ENCODE results near the gene CREB3L2.
"Not testable (repeated sequence)": the region's sequence is repeated elsewhere in the genome, so short reads cannot be mapped to it uniquely, and the experiment has no call there.

The CREB3L2 gene

DNA sequence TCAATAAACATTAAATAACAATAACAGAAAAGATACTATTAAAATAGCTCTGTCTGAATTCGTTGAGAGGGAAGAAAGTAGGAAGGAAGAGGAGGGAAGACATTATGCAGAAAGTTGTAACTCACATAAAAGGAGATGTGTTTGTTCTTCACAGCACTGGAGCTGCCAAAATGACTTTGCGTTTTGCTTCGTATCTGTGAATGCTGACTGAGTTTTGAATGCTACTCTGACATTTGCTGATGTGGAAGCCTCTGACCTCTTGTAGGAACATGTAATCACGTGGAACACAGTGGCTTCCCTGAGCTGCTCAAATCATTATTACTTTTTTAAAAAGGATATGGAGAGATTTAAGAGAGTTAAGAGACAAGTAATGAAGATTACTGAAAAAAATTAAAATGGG, 139.5 kb downstream of the CREB3L2 start:
- no peak for DNase-seq

DNA sequence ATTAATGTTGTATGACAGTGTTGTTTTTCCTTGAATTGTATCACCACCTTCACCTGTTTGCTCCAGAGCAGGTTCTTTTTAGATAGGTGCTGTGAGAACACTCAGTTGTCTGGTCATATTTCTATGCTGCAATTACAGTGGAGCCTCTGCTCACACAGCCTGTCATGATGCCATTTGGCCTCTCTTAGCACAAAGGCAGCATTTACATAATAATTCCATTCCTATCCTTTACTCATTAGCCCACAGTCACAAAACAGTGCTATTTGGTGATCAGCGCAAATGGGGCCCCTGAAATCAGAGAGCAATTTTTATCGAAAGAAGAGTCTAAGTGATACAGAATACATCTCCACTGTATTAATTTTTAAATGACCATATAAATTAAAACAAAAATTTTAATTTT, 141.3 kb downstream of the CREB3L2 start:
- no peak for DNase-seq

DNA sequence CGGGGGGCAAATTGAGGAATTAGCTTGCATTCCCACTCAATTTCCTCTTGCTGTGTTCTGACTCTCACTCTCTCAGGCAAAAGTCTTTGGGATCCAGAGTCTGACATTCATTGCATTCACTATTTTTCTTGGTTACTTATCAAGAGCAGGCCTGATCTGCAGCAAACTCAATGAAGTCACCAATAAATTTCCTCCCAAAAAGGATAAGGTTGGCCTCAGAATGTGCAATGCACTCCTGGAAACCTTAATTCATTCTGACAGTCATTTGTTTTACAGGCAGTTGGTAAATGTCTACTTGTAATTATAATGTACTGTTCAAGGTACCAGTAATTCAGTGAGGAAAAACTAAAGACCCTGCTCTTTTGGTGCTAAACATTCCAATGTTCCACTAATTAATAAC, 148.8 kb downstream of the CREB3L2 start:
- DNase-seq, result no peak

DNA sequence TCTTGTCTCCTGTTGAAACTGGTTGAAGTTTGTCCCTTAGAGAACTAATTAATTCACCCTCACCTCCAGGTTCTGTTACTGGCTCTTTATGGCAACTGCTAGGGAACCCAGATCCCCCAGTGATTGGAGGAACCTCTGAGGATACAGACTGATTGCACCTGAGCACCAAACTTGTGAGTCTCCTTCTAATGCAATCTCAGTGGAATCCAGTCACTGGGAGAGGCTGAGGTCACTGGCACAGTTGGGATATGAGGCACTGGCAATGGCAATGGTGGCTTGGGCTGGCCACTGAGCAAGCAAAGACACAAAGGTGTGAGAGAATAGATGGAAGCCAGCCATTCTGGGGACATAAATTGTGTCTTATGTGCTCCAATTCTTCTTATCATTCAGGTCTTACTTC, 149.8 kb downstream of the CREB3L2 start:
- DNase-seq, result no peak

GRCh38 chr7:137850972-137851945, 150.6 kb downstream of the CREB3L2 start:
- DNase-seq, result no peak

- DNase-seq, result no peak
Observed at GRCh38 chr7:137850571-137850970, 151.3 kb downstream of the CREB3L2 start.

- DNase-seq, result no peak
Observed at GRCh38 chr7:137848095-137848494, 153.8 kb downstream of the CREB3L2 start.

GRCh38 chr7:137847568-137848050, 154.3 kb downstream of the CREB3L2 start:
- DNase-seq, result no peak

DNA sequence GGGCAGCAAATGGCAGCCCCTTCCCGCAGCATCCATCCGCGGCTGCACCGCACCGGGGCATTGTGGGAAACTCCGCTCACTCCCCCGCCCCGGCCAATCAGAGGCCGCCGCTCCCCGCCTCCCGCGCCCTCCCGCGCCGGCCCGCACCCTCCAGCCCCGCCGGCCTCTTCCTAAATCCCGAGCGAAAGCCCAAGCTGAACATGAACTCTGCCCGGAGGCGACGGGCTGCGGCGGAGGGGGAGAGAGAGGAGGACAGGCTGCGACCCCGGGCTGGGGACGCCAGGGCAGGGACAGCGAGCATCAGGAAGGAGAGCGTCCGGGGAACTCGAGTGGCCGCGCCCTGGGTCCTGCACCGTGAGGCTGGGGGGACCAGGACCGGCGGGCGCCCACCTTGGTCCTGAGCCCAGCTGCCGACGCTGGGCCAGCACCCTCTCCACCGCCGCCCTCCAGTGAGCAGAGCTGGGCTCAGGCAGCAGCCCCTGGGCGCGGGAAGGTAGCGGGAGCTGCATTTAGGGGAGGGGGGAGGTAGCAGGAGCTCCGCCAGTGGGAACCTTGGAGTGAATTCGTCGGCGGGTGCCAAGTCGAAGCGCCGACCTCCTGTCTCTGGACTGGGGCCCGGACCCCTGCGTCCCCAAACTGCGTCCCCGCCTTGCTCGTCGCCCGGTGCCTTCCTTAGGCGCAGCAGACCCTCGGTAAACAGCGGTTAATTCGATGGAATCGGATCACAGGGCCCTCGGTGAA, 154.9 kb downstream of the CREB3L2 start, which contains the start of gene DGKI:
TSS of gene DGKI (minus strand) at position 148 of the 741 bp plus-strand sequence.
- DNase-seq, result no peak

DNA sequence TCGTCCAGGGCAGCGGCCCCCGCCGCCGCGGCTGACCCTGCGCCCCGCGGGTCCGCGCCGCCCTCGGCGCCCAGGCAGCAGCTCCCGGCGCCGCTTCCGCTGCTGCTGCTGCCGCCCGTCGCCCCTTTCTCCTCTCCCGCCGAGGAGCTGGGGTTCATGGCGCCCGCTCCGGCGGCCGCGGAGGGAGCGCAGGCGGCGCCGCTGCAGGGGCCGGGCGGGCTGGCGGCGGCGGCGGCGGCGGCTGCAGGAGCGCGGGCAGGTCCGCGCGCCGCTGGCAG, 155.4 kb downstream of the CREB3L2 start:
- no peak for DNase-seq

- DNase-seq, result no peak
Observed at GRCh38 chr7:137844677-137845425, 157.0 kb downstream of the CREB3L2 start.

- no peak for DNase-seq
Observed at GRCh38 chr7:137839903-137840779, 161.7 kb downstream of the CREB3L2 start.

- DNase-seq, result no peak
Observed at GRCh38 chr7:137838706-137839315, 163.1 kb downstream of the CREB3L2 start.

DNA sequence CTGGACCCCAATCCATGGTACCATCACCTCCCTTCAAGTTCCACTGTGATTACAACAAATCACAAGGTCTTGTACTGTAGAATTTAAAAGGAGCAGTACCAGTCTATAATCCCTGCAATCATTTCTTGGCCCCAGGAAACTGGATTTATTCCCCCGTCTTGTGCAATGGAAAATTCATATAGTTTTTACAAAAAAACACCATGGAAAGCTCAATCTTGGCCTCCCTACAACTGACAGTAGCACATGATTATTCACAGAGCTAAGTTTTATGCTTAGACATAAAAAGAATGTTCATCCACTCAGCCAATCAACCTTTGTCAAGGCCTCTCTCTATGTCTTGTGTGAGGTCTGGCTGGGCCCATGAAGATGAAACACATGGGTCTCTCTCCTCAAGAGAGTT, 165.3 kb downstream of the CREB3L2 start:
- DNase-seq, result no peak

- no peak for DNase-seq
Observed at GRCh38 chr7:137836113-137836509, 165.8 kb downstream of the CREB3L2 start.

- no peak for DNase-seq
Observed at GRCh38 chr7:137835486-137836112, 166.3 kb downstream of the CREB3L2 start.

DNA sequence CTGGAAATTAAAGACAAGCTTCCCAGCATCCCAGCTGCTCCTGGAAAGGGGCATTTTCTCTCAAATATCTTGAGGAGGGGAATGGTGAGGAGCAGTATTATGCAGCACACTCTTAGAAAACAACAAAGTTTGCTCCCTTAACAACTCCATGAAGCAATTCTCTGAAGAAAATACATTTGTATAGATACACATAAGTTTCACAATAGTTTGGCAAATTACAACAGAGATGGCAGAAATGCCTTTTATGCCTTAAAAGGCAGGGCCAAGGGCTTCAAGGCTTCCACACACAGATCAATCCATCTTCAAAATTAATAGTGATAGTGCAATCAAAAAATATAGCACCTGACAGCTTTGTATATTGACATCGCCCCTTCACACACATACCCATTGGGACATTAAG, 167.3 kb downstream of the CREB3L2 start:
- DNase-seq, result no peak

GRCh38 chr7:137832990-137833389, 168.9 kb downstream of the CREB3L2 start:
- not testable (repeated sequence) for DNase-seq

DNA sequence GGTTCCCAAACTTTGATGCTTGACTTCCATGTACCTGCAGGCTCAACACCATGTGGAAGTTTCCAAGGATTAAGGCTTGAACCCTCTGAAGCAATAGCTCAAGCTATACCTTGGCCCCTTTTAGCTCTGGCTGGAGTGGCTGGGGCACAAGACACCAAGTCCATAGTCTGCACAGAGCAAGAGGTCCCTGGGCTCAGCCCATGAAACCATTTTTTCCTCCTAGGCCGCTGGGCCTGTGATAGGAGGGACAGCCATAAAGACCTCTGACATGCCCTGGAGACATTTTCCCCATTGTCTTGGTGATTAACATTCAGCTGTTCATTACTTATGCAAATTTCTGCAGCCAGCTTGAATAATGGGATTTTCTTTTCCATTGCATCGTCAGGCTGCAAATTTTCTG, 169.5 kb downstream of the CREB3L2 start:
- DNase-seq, result no peak

- not testable (repeated sequence) for DNase-seq
Observed at GRCh38 chr7:137831555-137831954, 170.3 kb downstream of the CREB3L2 start.

GRCh38 chr7:137829337-137829992, 172.4 kb downstream of the CREB3L2 start:
- no peak for DNase-seq
